ENCODE measurements around the gene TCEANC. TPM values are rescaled to one million over a fixed set of nuclear protein-coding genes. Genes with fewer than 3 reads are reported as not detected.

The TCEANC gene
- total RNA-seq, 1 experiment from 2014 or later: 2.6 TPM

DNA sequence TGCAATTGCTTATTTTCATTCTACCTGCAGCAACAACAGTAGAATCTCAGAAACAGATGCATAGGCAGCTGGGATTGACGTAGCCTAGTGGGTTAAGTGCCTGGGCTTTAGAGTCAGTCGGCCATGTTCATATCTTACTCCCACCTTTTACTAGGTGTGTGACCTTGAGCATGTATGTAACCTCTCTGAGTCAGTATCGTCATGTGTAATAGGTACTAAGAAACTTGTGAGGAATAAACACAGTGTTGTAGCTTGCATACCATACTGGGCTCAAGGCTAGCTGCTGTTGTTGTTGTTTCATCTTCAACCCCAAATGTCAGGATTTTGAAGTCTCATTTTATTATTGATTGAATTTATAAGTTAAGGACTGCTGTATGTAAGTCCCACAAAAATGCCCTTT lies 50.2 kb downstream of the TCEANC start:
- Histone ChIP-seq H3K27ac (no peak overlapping the region), H3K9me3 (replicated peaks) (no peaks in the 10 kb centered on the region), H3K27me3 (replicated peaks) (no peaks in the 10 kb centered on the region), H3K4me3 (no peak overlapping the region), H3K4me1 (replicated peaks) (no peaks in the 10 kb centered on the region), H3K36me3 (no peaks in the 10 kb centered on the region; the same call in 1 of the 2 replicates)
- DNase-seq (ENCODE audit: low read depth in 1 of 2, low spot score in 2 of 2): no peak

DNA sequence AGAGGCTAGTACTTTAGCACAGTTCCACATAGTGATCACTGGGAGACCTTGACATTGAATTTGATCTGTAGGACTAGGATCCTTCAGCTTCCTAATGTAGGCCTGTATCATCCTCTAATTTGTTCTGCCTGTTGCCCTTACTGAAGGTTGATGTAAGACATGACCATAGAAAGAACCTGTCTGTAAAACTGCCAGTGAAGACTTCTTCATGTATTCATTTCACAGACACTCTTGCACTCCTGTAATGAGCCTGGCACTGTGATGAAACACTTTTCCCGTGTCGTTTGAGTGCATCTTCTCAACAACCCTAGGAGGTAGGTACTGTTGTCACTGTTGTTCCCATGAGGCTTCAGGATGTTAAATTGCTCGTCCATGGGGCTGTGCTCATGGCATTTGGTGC lies 50.6 kb downstream of the TCEANC start:
- Histone ChIP-seq H3K27me3 (replicated peaks) (no peaks in the 10 kb centered on the region), H3K9me3 (replicated peaks) (no peaks in the 10 kb centered on the region), H3K36me3 (no peaks in the 10 kb centered on the region; the same call in 1 of the 2 replicates), H3K4me3 (no peak overlapping the region), H3K4me1 (replicated peaks) (no peaks in the 10 kb centered on the region), H3K27ac (no peak overlapping the region)
- no peak for DNase-seq (ENCODE audit: low read depth in 1 of 2, low spot score in 2 of 2)

DNA sequence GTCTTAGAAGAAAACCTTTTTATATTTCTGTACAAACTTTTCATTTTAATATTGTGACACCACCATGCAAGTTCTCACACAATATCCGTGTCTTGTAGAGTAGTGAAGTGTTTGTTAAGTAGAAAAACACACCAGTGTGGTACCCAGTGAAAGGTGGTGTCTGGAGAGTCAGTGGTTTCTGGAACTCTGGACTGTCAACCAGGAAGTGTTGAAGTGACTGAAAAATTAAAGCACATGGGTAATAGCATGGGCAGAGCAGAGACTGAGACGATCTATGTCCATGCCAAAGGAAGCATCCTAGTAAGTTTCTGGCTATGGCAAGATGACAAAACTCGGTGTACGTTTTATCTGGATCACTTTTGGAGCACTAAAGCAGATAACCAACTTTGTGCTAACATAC lies 58.2 kb downstream of the TCEANC start:
- Histone ChIP-seq H3K27ac (no peak overlapping the region), H3K27me3 (replicated peaks) (no peaks in the 10 kb centered on the region), H3K4me1 (replicated peaks) (no peaks in the 10 kb centered on the region), H3K36me3 (peaks cover 5% of the 10 kb centered on the region), H3K9me3 (replicated peaks) (no peaks in the 10 kb centered on the region), H3K4me3 (no peak overlapping the region)
- DNase-seq (ENCODE audit: low read depth in 1 of 2, low spot score in 2 of 2): no peak

Other genes starting within 250 kb of the TCEANC start
- not detected in 2 replicates for gene EGFL6, start 83.5 kb upstream of the TCEANC start, total RNA-seq (2014; rRNA removed; shearing (Covaris generic))
- gene RAB9A, start 36.0 kb downstream of the TCEANC start, total RNA-seq (2014; rRNA removed; shearing (Covaris generic)): 18.2 and 21.2 TPM in 2 replicates
- gene TRAPPC2, start 81.5 kb downstream of the TCEANC start, total RNA-seq (2014; rRNA removed; shearing (Covaris generic)): 14.3 and 33.7 TPM in 2 replicates
- gene OFD1, start 81.6 kb downstream of the TCEANC start, total RNA-seq (2014; rRNA removed; shearing (Covaris generic)): 6.6 and 12.9 TPM in 2 replicates
- not detected in 2 replicates for gene GPM6B, start 164.0 kb downstream of the TCEANC start, total RNA-seq (2014; rRNA removed; shearing (Covaris generic))